Endodermal cell (in vitro differentiated cells): ENCODE measurements around the gene TRAPPC5. TPM values are rescaled to one million over a fixed set of nuclear protein-coding genes. Genes with fewer than 3 reads are reported as not detected.

Source experiments
- DNase-seq: peaks from one replicate; pipeline ENCODE4 v3.0.0-alpha.2; 2017
- H3K27ac ChIP-seq: 2 replicates; pipeline ENCODE4 v1.5.1; 2013; ENCODE audit warnings: mild to moderate bottlenecking, low read depth, low read length, moderate library complexity
- H3K27me3 ChIP-seq: 2 replicates; pipeline ENCODE4 v1.6.1; 2013; ENCODE audit warnings: mild to moderate bottlenecking, low read length, moderate library complexity; ENCODE audit not compliant: insufficient read depth, control insufficient read depth, poor library complexity, severe bottlenecking
- H3K36me3 ChIP-seq: 2 replicates; pipeline ENCODE4 v1.7.0; 2013; ENCODE audit warnings: mild to moderate bottlenecking, low read length, moderate library complexity; ENCODE audit not compliant: control insufficient read depth, insufficient read depth
- H3K4me1 ChIP-seq: one replicate; pipeline ENCODE4 v1.7.0; 2013; ENCODE audit warnings: low read length; ENCODE audit not compliant: control insufficient read depth, insufficient read depth
- H3K4me3 ChIP-seq: 2 replicates; pipeline ENCODE4 v1.5.1; 2013; ENCODE audit warnings: mild to moderate bottlenecking, low read length, moderate library complexity
- H3K9ac ChIP-seq: 2 replicates; pipeline ENCODE4 v1.6.1; 2013; ENCODE audit warnings: mild to moderate bottlenecking, low read length, moderate library complexity; ENCODE audit not compliant: poor library complexity, severe bottlenecking; ENCODE audit errors: extremely low read depth
- H3K9me3 ChIP-seq: 2 replicates; pipeline ENCODE4 v1.6.1; 2013; ENCODE audit warnings: mild to moderate bottlenecking, low read length, moderate library complexity; ENCODE audit not compliant: control insufficient read depth
- H3K27ac Mint-ChIP-seq: 2 replicates; pipeline ENCODE4 v1.8.0; 2020; ENCODE audit warnings: mixed read lengths
- H3K27me3 Mint-ChIP-seq: 2 replicates; pipeline ENCODE4 v1.8.0; 2021; ENCODE audit warnings: mild to moderate bottlenecking, mixed read lengths; ENCODE audit not compliant: insufficient read depth
- H3K36me3 Mint-ChIP-seq: 2 replicates; pipeline ENCODE4 v1.8.0; 2020; ENCODE audit warnings: low read depth, mixed read lengths
- H3K4me1 Mint-ChIP-seq: 2 replicates; pipeline ENCODE4 v1.8.0; 2020; ENCODE audit warnings: mixed read lengths
- H3K4me3 Mint-ChIP-seq: 2 replicates; pipeline ENCODE4 v1.8.0; 2020; ENCODE audit warnings: mild to moderate bottlenecking, moderate library complexity, mixed read lengths
- H3K9me3 Mint-ChIP-seq: 2 replicates; pipeline ENCODE4 v1.8.0; 2020; ENCODE audit warnings: mild to moderate bottlenecking, mixed read lengths
- WGBS, 2 experiments: methylation state at CpG; one replicate each; pipeline versions ENCODE4 v1.1.5 to v1.1.7; 2013; ENCODE audit warnings: missing lambda C conversion rate in 2 of 2, mixed read lengths in 1 of 2; ENCODE audit not compliant: insufficient coverage in 1 of 2, insufficient read length in 1 of 2; 5-methylcytosine and 5-hydroxymethylcytosine counted together
- total RNA-seq, 2 donors: library from RNA; stranded (reverse); fragmentation: NEBNext Ultra II Directional in 1 of 2; extraction: Animal tissue kit (Norgen Biotek cat#: 25700) in 1 of 2; gene quantifications; 2 replicates in 1 of 2; 3 replicates in 1 of 2; pipeline ENCODE4 v1.2.1, GENCODE V29; 2021
- TF ChIP-seq, protein P1 (sequence below): fragments of 200-600 bp; sonication (generic); conservative IDR thresholded peaks from 2 replicates; pipeline ENCODE4 v1.5.0; 2021; ENCODE audit warnings: antibody characterized with exemption, mild to moderate bottlenecking

Gene TRAPPC5
- total RNA-seq, 2 donors from 2014 or later = 64.6 to 93.1 TPM

DNA sequence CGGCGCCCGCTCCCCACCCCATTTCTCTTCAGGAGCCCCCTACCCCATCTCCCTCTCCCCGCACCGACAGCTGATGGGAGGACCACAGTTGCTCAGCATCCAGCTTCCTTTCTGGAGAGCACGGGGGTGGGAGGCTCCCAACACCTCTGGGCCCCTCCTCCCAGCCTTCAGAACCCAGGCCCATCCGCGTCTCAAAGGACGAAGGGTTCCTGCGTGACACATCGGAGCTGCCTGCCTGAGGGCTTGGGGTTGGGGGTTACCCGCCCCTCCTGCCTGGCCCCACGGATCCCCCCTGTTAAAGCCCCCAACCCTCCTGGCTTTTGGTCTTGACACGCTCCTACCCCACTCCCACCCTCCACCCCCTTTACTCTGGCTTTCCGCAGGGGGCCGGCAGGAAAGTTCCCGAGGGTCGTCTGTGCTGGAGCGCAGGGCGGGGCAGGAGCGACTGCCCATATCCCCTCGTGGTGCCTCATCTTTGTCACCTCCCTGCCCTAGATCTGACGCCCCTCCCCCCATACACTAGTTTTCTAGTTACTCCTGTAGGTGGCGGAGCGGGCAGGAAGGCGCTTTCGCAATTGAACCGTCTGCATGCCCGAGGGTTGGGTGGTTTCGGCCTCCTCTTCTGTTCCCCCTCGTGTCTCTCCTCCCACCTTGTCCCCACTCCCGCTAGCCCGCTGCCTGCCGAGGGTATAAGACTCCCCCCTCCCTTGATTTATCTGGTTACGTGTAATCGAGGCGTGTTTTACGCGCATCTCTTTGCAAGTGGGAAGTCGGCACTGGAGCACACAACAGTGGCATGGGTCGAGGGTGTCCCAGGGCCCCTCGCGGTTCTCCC, 924 bp downstream of the TRAPPC5 start:
- no peaks in the 10 kb centered on the region for H3K9me3 ChIP-seq
- peaks cover 18% of the 10 kb centered on the region for H3K36me3 Mint-ChIP-seq
- H3K9ac ChIP-seq = peak overlapping the region; percentile 57
- 32 to 50% methylated on average over 26 to 43 of the region's 43 CpGs for WGBS, 2 experiments
- H3K4me1 ChIP-seq = no peaks in the 10 kb centered on the region
- H3K27me3 ChIP-seq = peaks cover 21% of the 10 kb centered on the region
- peak overlapping the region; percentile 85 for H3K27ac Mint-ChIP-seq
- DNase-seq = peak; percentile 93
- TF ChIP-seq, protein P1, sequence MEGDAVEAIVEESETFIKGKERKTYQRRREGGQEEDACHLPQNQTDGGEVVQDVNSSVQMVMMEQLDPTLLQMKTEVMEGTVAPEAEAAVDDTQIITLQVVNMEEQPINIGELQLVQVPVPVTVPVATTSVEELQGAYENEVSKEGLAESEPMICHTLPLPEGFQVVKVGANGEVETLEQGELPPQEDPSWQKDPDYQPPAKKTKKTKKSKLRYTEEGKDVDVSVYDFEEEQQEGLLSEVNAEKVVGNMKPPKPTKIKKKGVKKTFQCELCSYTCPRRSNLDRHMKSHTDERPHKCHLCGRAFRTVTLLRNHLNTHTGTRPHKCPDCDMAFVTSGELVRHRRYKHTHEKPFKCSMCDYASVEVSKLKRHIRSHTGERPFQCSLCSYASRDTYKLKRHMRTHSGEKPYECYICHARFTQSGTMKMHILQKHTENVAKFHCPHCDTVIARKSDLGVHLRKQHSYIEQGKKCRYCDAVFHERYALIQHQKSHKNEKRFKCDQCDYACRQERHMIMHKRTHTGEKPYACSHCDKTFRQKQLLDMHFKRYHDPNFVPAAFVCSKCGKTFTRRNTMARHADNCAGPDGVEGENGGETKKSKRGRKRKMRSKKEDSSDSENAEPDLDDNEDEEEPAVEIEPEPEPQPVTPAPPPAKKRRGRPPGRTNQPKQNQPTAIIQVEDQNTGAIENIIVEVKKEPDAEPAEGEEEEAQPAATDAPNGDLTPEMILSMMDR = peak; percentile 65
- peaks cover 13% of the 10 kb centered on the region for H3K36me3 ChIP-seq
- peaks cover 8% of the 10 kb centered on the region for H3K4me1 Mint-ChIP-seq
- no peak overlapping the region for H3K27ac ChIP-seq
- H3K9me3 Mint-ChIP-seq = no peaks in the 10 kb centered on the region
- peak overlapping the region; percentile 87 for H3K4me3 ChIP-seq
- peaks cover 25% of the 10 kb centered on the region for H3K27me3 Mint-ChIP-seq
- H3K4me3 Mint-ChIP-seq = peak overlapping the region; percentile 77

DNA sequence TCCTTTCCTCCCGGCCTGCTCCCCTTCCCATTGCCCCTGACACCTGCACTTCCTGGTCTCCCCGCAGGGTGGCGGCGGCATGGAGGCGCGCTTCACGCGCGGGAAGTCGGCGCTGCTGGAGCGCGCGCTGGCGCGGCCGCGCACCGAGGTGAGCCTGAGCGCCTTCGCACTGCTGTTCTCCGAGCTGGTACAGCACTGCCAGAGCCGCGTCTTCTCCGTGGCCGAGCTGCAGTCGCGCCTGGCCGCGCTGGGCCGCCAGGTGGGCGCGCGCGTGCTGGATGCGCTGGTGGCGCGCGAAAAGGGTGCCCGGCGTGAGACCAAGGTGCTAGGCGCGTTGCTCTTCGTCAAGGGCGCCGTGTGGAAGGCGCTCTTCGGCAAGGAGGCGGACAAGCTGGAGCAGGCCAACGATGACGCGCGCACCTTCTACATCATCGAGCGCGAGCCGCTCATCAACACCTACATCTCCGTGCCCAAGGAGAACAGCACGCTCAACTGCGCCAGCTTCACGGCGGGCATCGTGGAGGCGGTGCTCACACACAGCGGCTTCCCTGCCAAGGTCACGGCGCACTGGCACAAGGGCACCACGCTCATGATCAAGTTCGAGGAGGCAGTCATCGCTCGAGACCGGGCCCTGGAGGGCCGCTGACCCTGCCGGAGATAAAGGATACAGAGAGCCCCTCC, 1.7 kb downstream of the TRAPPC5 start:
- H3K4me1 ChIP-seq = no peaks in the 10 kb centered on the region
- TF ChIP-seq, protein P1 = peak; percentile 59
- WGBS, 2 experiments = 96% methylated on average over 58 to 74 of the region's 74 CpGs
- DNase-seq = no peak
- H3K4me1 Mint-ChIP-seq = peaks cover 8% of the 10 kb centered on the region
- peak overlapping the region; percentile 77 for H3K4me3 Mint-ChIP-seq
- no peak overlapping the region for H3K27ac ChIP-seq
- no peaks in the 10 kb centered on the region for H3K9me3 ChIP-seq
- peaks cover 13% of the 10 kb centered on the region for H3K36me3 ChIP-seq
- H3K4me3 ChIP-seq = peak overlapping the region; percentile 87
- peaks cover 17% of the 10 kb centered on the region for H3K27me3 Mint-ChIP-seq
- no peaks in the 10 kb centered on the region for H3K9me3 Mint-ChIP-seq
- H3K36me3 Mint-ChIP-seq = peaks cover 18% of the 10 kb centered on the region
- H3K9ac ChIP-seq = no peak overlapping the region
- H3K27ac Mint-ChIP-seq = peak overlapping the region; percentile 85
- peaks cover 14% of the 10 kb centered on the region for H3K27me3 ChIP-seq

DNA sequence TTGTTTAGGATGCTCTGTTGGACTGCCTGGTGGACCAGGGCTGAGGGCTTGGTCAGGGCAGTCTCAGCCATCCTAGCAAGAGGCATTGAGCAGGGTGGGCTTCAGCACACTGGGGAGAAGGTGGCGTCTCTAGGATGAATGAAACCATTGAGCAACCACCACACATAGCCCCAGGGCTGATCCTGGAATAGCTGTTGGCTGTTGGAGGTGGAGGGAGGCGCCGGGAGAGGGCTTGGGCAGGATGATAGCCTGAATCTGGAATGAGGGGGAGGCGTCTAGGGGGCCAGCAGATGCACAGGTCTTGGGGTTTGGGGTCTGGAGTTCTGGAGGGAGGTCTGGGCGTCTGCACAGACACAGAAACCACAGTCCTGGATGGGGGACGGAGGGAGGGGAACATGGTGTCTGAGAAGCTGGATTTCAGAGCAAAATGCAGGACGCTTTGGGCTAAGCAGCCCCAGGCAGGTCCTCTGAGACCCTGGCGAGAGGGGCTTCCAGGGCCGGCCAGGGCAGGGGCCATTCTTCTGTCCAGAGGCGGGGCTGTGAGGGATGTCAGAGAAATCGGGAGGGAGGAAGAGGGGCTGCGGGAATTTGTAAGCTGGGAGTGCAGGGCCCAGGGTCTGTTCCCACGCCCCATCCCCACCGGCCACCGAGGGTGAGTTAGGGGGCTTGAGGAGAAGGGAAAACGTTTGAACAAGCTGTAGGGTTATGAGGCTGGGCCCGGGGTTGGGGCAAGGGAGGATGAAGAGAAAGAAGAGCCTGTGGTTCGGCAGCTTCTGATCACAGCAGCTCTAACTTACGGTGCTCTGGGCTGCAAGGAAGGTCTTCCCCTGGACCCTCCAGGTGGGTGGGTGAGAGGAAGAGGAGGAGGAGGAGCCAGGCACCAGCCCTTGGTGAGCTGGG, 5.2 kb downstream of the TRAPPC5 start:
- Mint-ChIP-seq H3K4me1 (peaks cover 8% of the 10 kb centered on the region), H3K27ac (no peak overlapping the region), H3K27me3 (peaks cover 4% of the 10 kb centered on the region), H3K36me3 (peaks cover 18% of the 10 kb centered on the region), H3K4me3 (no peak overlapping the region), H3K9me3 (no peaks in the 10 kb centered on the region)
- Histone ChIP-seq H3K4me1 (no peaks in the 10 kb centered on the region), H3K27me3 (no peaks in the 10 kb centered on the region), H3K9ac (no peak overlapping the region), H3K9me3 (no peaks in the 10 kb centered on the region), H3K36me3 (peaks cover 13% of the 10 kb centered on the region), H3K27ac (no peak overlapping the region), H3K4me3 (no peak overlapping the region)
- DNase-seq = no peak
- TF ChIP-seq, protein P1 = no peak
- 56 to 80% methylated on average over 11 to 18 of the region's 19 CpGs for WGBS, 2 experiments
